Measurements from ENCODE around the gene EIF3A. TPM values are rescaled to one million over a fixed set of nuclear protein-coding genes. Genes with fewer than 3 reads are reported as not detected.

Gene EIF3A
- polyA plus RNA-seq, 1 donor from 2014 or later: 38.6 TPM

GRCh38 chr10:118993214-118993613, 87.4 kb downstream of the EIF3A start:
- Histone ChIP-seq H3K79me2 (replicated peaks; ENCODE audit: insufficient read depth, low read length) (no peaks in the 10 kb centered on the region), H3K27me3 (ENCODE audit: insufficient read depth, low read depth, low read length) (no peaks in the 10 kb centered on the region), H3F3A (ENCODE audit: insufficient read depth, low read length, poor library complexity, severe bottlenecking) (no peaks in the 10 kb centered on the region), H4K20me1 (ENCODE audit: insufficient read depth) (no peaks in the 10 kb centered on the region), H3K4me2 (ENCODE audit: low read length) (no peak overlapping the region), H2AFZ (ENCODE audit: low read depth, low read length) (no peak overlapping the region), H3K9me2 (ENCODE audit: insufficient read depth, low read length) (no peaks in the 10 kb centered on the region), H3K4me3 (ENCODE audit: low read length) (no peak overlapping the region), H3K36me3 (ENCODE audit: insufficient read depth, low read length) (no peaks in the 10 kb centered on the region), H3K27ac (ENCODE audit: low read length) (no peak overlapping the region), H3K9ac (ENCODE audit: low read length) (no peak overlapping the region), H3K9me3 (ENCODE audit: low read length) (no peaks in the 10 kb centered on the region)
- TF ChIP-seq TAF1 (IDR thresholded peaks at IDR 0.05; ENCODE audit: low read depth) (no peak), RAD21 (conservative IDR thresholded peaks at IDR 0.05) (no peak), SMC3 (conservative IDR thresholded peaks at IDR 0.05; ENCODE audit: poor library complexity) (no peak), POLR2AphosphoS5 (IDR thresholded peaks at IDR 0.05) (no peak), EZH2 (IDR thresholded peaks at IDR 0.05; ENCODE audit: borderline replicate concordance, insufficient read depth, low read length, poor library complexity, severe bottlenecking) (no peak), MXI1 (conservative IDR thresholded peaks at IDR 0.05; ENCODE audit: poor library complexity, severe bottlenecking) (no peak), EP300 (conservative IDR thresholded peaks at IDR 0.05; ENCODE audit: poor library complexity, severe bottlenecking) (no peak)
- TF ChIP-seq, protein P1, sequence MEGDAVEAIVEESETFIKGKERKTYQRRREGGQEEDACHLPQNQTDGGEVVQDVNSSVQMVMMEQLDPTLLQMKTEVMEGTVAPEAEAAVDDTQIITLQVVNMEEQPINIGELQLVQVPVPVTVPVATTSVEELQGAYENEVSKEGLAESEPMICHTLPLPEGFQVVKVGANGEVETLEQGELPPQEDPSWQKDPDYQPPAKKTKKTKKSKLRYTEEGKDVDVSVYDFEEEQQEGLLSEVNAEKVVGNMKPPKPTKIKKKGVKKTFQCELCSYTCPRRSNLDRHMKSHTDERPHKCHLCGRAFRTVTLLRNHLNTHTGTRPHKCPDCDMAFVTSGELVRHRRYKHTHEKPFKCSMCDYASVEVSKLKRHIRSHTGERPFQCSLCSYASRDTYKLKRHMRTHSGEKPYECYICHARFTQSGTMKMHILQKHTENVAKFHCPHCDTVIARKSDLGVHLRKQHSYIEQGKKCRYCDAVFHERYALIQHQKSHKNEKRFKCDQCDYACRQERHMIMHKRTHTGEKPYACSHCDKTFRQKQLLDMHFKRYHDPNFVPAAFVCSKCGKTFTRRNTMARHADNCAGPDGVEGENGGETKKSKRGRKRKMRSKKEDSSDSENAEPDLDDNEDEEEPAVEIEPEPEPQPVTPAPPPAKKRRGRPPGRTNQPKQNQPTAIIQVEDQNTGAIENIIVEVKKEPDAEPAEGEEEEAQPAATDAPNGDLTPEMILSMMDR (IDR thresholded peaks at IDR 0.05; ENCODE audit: poor library complexity, severe bottlenecking): no peak
- TF ChIP-seq, protein P2, sequence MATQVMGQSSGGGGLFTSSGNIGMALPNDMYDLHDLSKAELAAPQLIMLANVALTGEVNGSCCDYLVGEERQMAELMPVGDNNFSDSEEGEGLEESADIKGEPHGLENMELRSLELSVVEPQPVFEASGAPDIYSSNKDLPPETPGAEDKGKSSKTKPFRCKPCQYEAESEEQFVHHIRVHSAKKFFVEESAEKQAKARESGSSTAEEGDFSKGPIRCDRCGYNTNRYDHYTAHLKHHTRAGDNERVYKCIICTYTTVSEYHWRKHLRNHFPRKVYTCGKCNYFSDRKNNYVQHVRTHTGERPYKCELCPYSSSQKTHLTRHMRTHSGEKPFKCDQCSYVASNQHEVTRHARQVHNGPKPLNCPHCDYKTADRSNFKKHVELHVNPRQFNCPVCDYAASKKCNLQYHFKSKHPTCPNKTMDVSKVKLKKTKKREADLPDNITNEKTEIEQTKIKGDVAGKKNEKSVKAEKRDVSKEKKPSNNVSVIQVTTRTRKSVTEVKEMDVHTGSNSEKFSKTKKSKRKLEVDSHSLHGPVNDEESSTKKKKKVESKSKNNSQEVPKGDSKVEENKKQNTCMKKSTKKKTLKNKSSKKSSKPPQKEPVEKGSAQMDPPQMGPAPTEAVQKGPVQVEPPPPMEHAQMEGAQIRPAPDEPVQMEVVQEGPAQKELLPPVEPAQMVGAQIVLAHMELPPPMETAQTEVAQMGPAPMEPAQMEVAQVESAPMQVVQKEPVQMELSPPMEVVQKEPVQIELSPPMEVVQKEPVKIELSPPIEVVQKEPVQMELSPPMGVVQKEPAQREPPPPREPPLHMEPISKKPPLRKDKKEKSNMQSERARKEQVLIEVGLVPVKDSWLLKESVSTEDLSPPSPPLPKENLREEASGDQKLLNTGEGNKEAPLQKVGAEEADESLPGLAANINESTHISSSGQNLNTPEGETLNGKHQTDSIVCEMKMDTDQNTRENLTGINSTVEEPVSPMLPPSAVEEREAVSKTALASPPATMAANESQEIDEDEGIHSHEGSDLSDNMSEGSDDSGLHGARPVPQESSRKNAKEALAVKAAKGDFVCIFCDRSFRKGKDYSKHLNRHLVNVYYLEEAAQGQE (IDR thresholded peaks at IDR 0.05; ENCODE audit: borderline replicate concordance): no peak

- H3K36me3 ChIP-seq (ENCODE audit: insufficient read depth, low read length): no peaks in the 10 kb centered on the region
- TF ChIP-seq TAF1 (IDR thresholded peaks at IDR 0.05; ENCODE audit: low read depth) (no peak), POLR2AphosphoS5 (IDR thresholded peaks at IDR 0.05) (no peak), RAD21 (conservative IDR thresholded peaks at IDR 0.05) (no peak), MXI1 (conservative IDR thresholded peaks at IDR 0.05; ENCODE audit: poor library complexity, severe bottlenecking) (no peak), EP300 (conservative IDR thresholded peaks at IDR 0.05; ENCODE audit: poor library complexity, severe bottlenecking) (no peak), SMC3 (conservative IDR thresholded peaks at IDR 0.05; ENCODE audit: poor library complexity) (no peak), EZH2 (IDR thresholded peaks at IDR 0.05; ENCODE audit: borderline replicate concordance, insufficient read depth, low read length, poor library complexity, severe bottlenecking) (no peak)
- TF ChIP-seq, protein P1 (IDR thresholded peaks at IDR 0.05; ENCODE audit: poor library complexity, severe bottlenecking): no peak
- TF ChIP-seq, protein P2 (IDR thresholded peaks at IDR 0.05; ENCODE audit: borderline replicate concordance): no peak
- no peaks in the 10 kb centered on the region for H3K9me2 ChIP-seq (ENCODE audit: insufficient read depth, low read length)
- H3K27me3 ChIP-seq (ENCODE audit: insufficient read depth, low read depth, low read length): no peaks in the 10 kb centered on the region
- no peak overlapping the region for H2AFZ ChIP-seq (ENCODE audit: low read depth, low read length)
- H3K9me3 ChIP-seq (ENCODE audit: low read length): no peaks in the 10 kb centered on the region
- H3K4me2 ChIP-seq (ENCODE audit: low read length): no peak overlapping the region
- H3K27ac ChIP-seq (ENCODE audit: low read length): no peak overlapping the region
- no peak overlapping the region for H3K4me3 ChIP-seq (ENCODE audit: low read length)
- H3K79me2 ChIP-seq (replicated peaks; ENCODE audit: insufficient read depth, low read length): no peaks in the 10 kb centered on the region
- no peaks in the 10 kb centered on the region for H3F3A ChIP-seq (ENCODE audit: insufficient read depth, low read length, poor library complexity, severe bottlenecking)
- H3K9ac ChIP-seq (ENCODE audit: low read length): no peak overlapping the region
- no peaks in the 10 kb centered on the region for H4K20me1 ChIP-seq (ENCODE audit: insufficient read depth)
Observed at GRCh38 chr10:118992496-118992895, 88.1 kb downstream of the EIF3A start.
